H1 (cell line): ENCODE results near the gene RRP1. TPM values are rescaled to one million over a fixed set of nuclear protein-coding genes. Genes with fewer than 3 reads are reported as not detected.
A peak's percentile ranks its signal among the peaks of the same experiment; 100 is the strongest.

ENCODE experiments used
- CTCF ChIA-PET: fragments of 300-600 bp; sonication (Branson Sonifier 250); formaldehyde crosslinking; loops from one replicate; lab custom pipeline; 2021; ENCODE audit not compliant: partially characterized antibody; lab: Charles Lee
- POLR2A ChIA-PET: fragments of 300-600 bp; sonication (Branson Sonifier 250); formaldehyde crosslinking; loops from one replicate; lab custom pipeline; 2021; ENCODE audit warnings: inconsistent platforms; ENCODE audit not compliant: partially characterized antibody; lab: Charles Lee
- DNase-seq, 2 experiments: peaks; one replicate each; pipeline versions ENCODE4 v3.0.0 to v3.0.0-alpha.2; 2010 to 2022; ENCODE audit warnings: low spot score in 2 of 2, low read depth in 1 of 2, mixed read lengths in 1 of 2
- FAIRE-seq: peaks from 2 replicates; lab custom pipeline; 2011; peaks lifted over from hg19 to GRCh38; lab: Jason Lieb, UNC
- H2AFZ ChIP-seq: 2 replicates; pipeline ENCODE4 v1.8.1; 2012; ENCODE audit warnings: low read length, inconsistent platforms
- H2AK5ac ChIP-seq: 2 replicates; pipeline ENCODE4 v1.6.1; 2013; ENCODE audit warnings: low read depth, low read length
- H2BK120ac ChIP-seq: replicated peaks from 2 replicates; pipeline ENCODE3; 2013; ENCODE audit warnings: low read depth, low read length, inconsistent platforms
- H2BK12ac ChIP-seq: 2 replicates; pipeline ENCODE4 v1.6.1; 2013; ENCODE audit warnings: low read depth, low read length
- H2BK15ac ChIP-seq: 2 replicates; pipeline ENCODE4 v1.6.1; 2013; ENCODE audit warnings: low read length
- H2BK20ac ChIP-seq: 2 replicates; pipeline ENCODE4 v1.6.1; 2013; ENCODE audit warnings: low read length
- H2BK5ac ChIP-seq: 2 replicates; pipeline ENCODE4 v1.6.1; 2013; ENCODE audit warnings: low read depth, low read length
- H3K14ac ChIP-seq: 2 replicates; pipeline ENCODE4 v1.6.1; 2013; ENCODE audit warnings: inconsistent platforms; ENCODE audit not compliant: insufficient read length
- H3K18ac ChIP-seq: 2 replicates; pipeline ENCODE4 v1.6.1; 2013; ENCODE audit warnings: low read length; ENCODE audit errors: extremely low read depth
- H3K23ac ChIP-seq: 2 replicates; pipeline ENCODE4 v1.6.1; 2013; ENCODE audit warnings: inconsistent platforms; ENCODE audit not compliant: insufficient read length
- H3K23me2 ChIP-seq: 2 replicates; pipeline ENCODE4 v1.6.1; 2013; ENCODE audit warnings: low read depth, low read length
- H3K27ac ChIP-seq: 2 replicates; pipeline ENCODE4 v1.6.1; 2011; ENCODE audit warnings: low read depth, low read length, inconsistent platforms
- H3K27me3 ChIP-seq, 4 experiments: replicated peaks in 1 of 4; 1 replicate in 1 of 4; 2 replicates in 3 of 4; pipeline versions ENCODE4 v1.6.1 to v1.8.1; 2011 to 2013; ENCODE audit warnings: low read length in 3 of 4, mild to moderate bottlenecking in 3 of 4, inconsistent platforms in 2 of 4, mixed read lengths in 2 of 4, moderate library complexity in 1 of 4; ENCODE audit not compliant: control insufficient read depth in 3 of 4, insufficient read depth in 3 of 4; ENCODE audit errors: extremely low read depth in 1 of 4
- H3K36me3 ChIP-seq, 4 experiments: 2 replicates each; pipeline versions ENCODE4 v1.6.1 to v1.8.1; 2011 to 2013; ENCODE audit warnings: mild to moderate bottlenecking in 4 of 4, low read length in 3 of 4, moderate library complexity in 2 of 4, control low read depth in 1 of 4, inconsistent platforms in 1 of 4; ENCODE audit not compliant: insufficient read depth in 4 of 4, control insufficient read depth in 2 of 4
- H3K4ac ChIP-seq: replicated peaks from 2 replicates; pipeline ENCODE3; 2013; ENCODE audit warnings: low read length, low read depth, mixed read lengths, inconsistent platforms; ENCODE audit not compliant: insufficient read length
- H3K4me1 ChIP-seq, 4 experiments: replicated peaks in 1 of 4; 1 replicate in 1 of 4; 2 replicates in 3 of 4; pipeline versions ENCODE4 v1.6.1 to v1.8.1; 2011 to 2013; ENCODE audit warnings: low read length in 3 of 4, inconsistent platforms in 2 of 4, mixed read lengths in 1 of 4; ENCODE audit not compliant: insufficient read depth in 4 of 4, control insufficient read depth in 3 of 4
- H3K4me2 ChIP-seq, 2 experiments: 2 replicates each; pipeline versions ENCODE4 v1.6.1 to v1.8.1; 2011 to 2013; ENCODE audit warnings: low read depth in 2 of 2, low read length in 2 of 2, control low read depth in 1 of 2, inconsistent platforms in 1 of 2, mild to moderate bottlenecking in 1 of 2; ENCODE audit not compliant: insufficient read depth in 1 of 2
- H3K4me3 ChIP-seq, 4 experiments: fragments of 200-600, 300-600 bp in 1 of 4; sonication (generic), shearing (Covaris generic), sonication (Bioruptor Twin) in 1 of 4; 2 replicates each; pipeline versions ENCODE4 v1.5.1 to v1.8.1; 2011 to 2016; ENCODE audit warnings: low read length in 4 of 4, low read depth in 3 of 4, control low read depth in 2 of 4, inconsistent platforms in 2 of 4, mild to moderate bottlenecking in 2 of 4, mixed read lengths in 1 of 4, moderate library complexity in 1 of 4; ENCODE audit not compliant: insufficient read depth in 2 of 4; ENCODE audit errors: extremely low read depth in 1 of 4
- H3K56ac ChIP-seq: replicated peaks from 2 replicates; pipeline ENCODE3; 2013; ENCODE audit warnings: low read depth, mild to moderate bottlenecking, mixed read lengths, low read length, inconsistent platforms; ENCODE audit not compliant: insufficient read length
- H3K79me1 ChIP-seq: 2 replicates; pipeline ENCODE4 v1.6.1; 2013; ENCODE audit warnings: low read depth, low read length, control low read depth
- H3K79me2 ChIP-seq, 2 experiments: 2 replicates each; pipeline versions ENCODE4 v1.6.1 to v1.8.1; 2012 to 2013; ENCODE audit warnings: low read length in 2 of 2, mild to moderate bottlenecking in 2 of 2, inconsistent platforms in 1 of 2; ENCODE audit not compliant: insufficient read depth in 2 of 2, control insufficient read depth in 1 of 2
- H3K9ac ChIP-seq, 4 experiments: replicated peaks in 1 of 4; 1 replicate in 1 of 4; 2 replicates in 3 of 4; pipeline versions ENCODE4 v1.6.1 to v1.8.1; 2011 to 2013; ENCODE audit warnings: low read depth in 3 of 4, low read length in 3 of 4, control low read depth in 2 of 4, mild to moderate bottlenecking in 2 of 4, moderate library complexity in 2 of 4, inconsistent platforms in 1 of 4; ENCODE audit errors: extremely low read depth in 1 of 4
- H3K9me3 ChIP-seq, 2 experiments: 2 replicates each; pipeline versions ENCODE4 v1.6.1 to v1.8.1; 2012 to 2013; ENCODE audit warnings: mild to moderate bottlenecking in 2 of 2, moderate library complexity in 2 of 2, control low read depth in 1 of 2, inconsistent platforms in 1 of 2, low read depth in 1 of 2, low read length in 1 of 2, mixed read lengths in 1 of 2; ENCODE audit not compliant: insufficient read depth in 2 of 2
- H4K20me1 ChIP-seq, 2 experiments: replicated peaks in 1 of 2; 2 replicates each; pipeline versions ENCODE3 to v1.8.1; 2011 to 2013; ENCODE audit warnings: inconsistent platforms in 2 of 2, low read length in 2 of 2, mild to moderate bottlenecking in 1 of 2; ENCODE audit not compliant: insufficient read depth in 2 of 2, control insufficient read depth in 1 of 2
- H4K5ac ChIP-seq: 2 replicates; pipeline ENCODE4 v1.6.1; 2013; ENCODE audit warnings: low read length, low read depth, mixed read lengths, inconsistent platforms; ENCODE audit not compliant: insufficient read length
- H4K8ac ChIP-seq: 2 replicates; pipeline ENCODE4 v1.8.0; 2013; ENCODE audit warnings: mild to moderate bottlenecking, moderate library complexity, low read length, inconsistent platforms; ENCODE audit not compliant: insufficient read depth; ENCODE audit errors: extremely low read depth
- H4K91ac ChIP-seq: replicated peaks from 2 replicates; pipeline ENCODE3; 2013; ENCODE audit warnings: low read length, mixed read lengths, inconsistent platforms; ENCODE audit not compliant: insufficient read length
- CHD1 ChIP-seq: IDR thresholded peaks from 2 replicates; pipeline ENCODE4 v1.6.1; 2012; ENCODE audit warnings: low read depth, low read length, improper control_type of control experiment
- EGR1 ChIP-seq: IDR thresholded peaks from 2 replicates; pipeline ENCODE4 v1.6.1; 2011; ENCODE audit warnings: low read depth, low read length, borderline replicate concordance
- EP300 ChIP-seq, 2 experiments: IDR thresholded peaks; 1 replicate in 1 of 2; 2 replicates in 1 of 2; pipeline ENCODE4 v1.6.1; 2011 to 2012; ENCODE audit warnings: low read depth in 2 of 2, low read length in 2 of 2, mild to moderate bottlenecking in 2 of 2, borderline replicate concordance in 1 of 2, inconsistent platforms in 1 of 2, moderate library complexity in 1 of 2
- GTF2F1 ChIP-seq: IDR thresholded peaks from 2 replicates; pipeline ENCODE4 v1.6.1; 2012; ENCODE audit warnings: low read depth, low read length, improper control_type of control experiment, borderline replicate concordance
- SAP30 ChIP-seq: fragments of 300-600 bp; sonication (generic); IDR thresholded peaks from 2 replicates; pipeline ENCODE4 v1.7.1; 2012; ENCODE audit warnings: low read length, moderate library complexity, mild to moderate bottlenecking, inconsistent platforms; ENCODE audit not compliant: insufficient read depth, insufficient replicate concordance
- SP1 ChIP-seq: IDR thresholded peaks from 2 replicates; pipeline ENCODE4 v1.6.1; 2011; ENCODE audit warnings: low read depth, low read length
- SP2 ChIP-seq: IDR thresholded peaks from 2 replicates; pipeline ENCODE4 v1.6.1; 2012; ENCODE audit warnings: mild to moderate bottlenecking, low read length, inconsistent platforms
- SP4 ChIP-seq: IDR thresholded peaks from 2 replicates; pipeline ENCODE4 v1.6.1; 2012; ENCODE audit warnings: low read length, inconsistent platforms
- SRF ChIP-seq: IDR thresholded peaks from 2 replicates; pipeline ENCODE4 v1.6.1; 2011; ENCODE audit warnings: mild to moderate bottlenecking, low read depth, low read length, moderate library complexity
- TAF1 ChIP-seq: IDR thresholded peaks from 2 replicates; pipeline ENCODE4 v1.6.1; 2011; ENCODE audit warnings: mild to moderate bottlenecking, low read depth, low read length
- YY1 ChIP-seq: IDR thresholded peaks from 2 replicates; pipeline ENCODE4 v1.6.1; 2011; ENCODE audit warnings: low read depth, mild to moderate bottlenecking, low read length
- WGBS, 2 experiments: shearing (Covaris generic) in 1 of 2; methylation state at CpG; one replicate each; pipeline versions ENCODE4 v1.1.6 to v1.1.7; 2013 to 2015; ENCODE audit warnings: low lambda C conversion rate in 2 of 2, mixed read lengths in 2 of 2, inconsistent platforms in 1 of 2, low coverage in 1 of 2, missing lambda C conversion rate in 1 of 2; ENCODE audit not compliant: insufficient replicate concordance in 2 of 2, insufficient coverage in 1 of 2, insufficient read length in 1 of 2; ENCODE audit errors: extremely low coverage in 1 of 2, missing lambda C conversion rate in 1 of 2; 5-methylcytosine and 5-hydroxymethylcytosine counted together
- polyA plus RNA-seq, 7 experiments: library from polyadenylated mRNA; depleted of rRNA in 3 of 7; stranded (reverse) in 5 of 7; unstranded in 2 of 7; fragments of >200 nt in 5 of 7; fragments of 200-250 nt in 2 of 7; gene quantifications; 1 replicate in 5 of 7; 2 replicates in 1 of 7; 4 replicates in 1 of 7; pipeline versions ENCODE4 v1.2.1 to v1.2.3, GENCODE V29; 2011 to 2013; ENCODE audit warnings: missing spikeins in 2 of 7, mixed read lengths in 2 of 7
- total RNA-seq: library from RNA; stranded (reverse); fragmentation: NEBNext Ultra II Directional; extraction: Animal tissue kit (Norgen Biotek cat#: 25700); gene quantifications from 2 replicates; pipeline ENCODE4 v1.2.1, GENCODE V29; 2021
- TF ChIP-seq, protein P1 (sequence below): IDR thresholded peaks from 2 replicates; pipeline ENCODE4 v1.6.1; 2011; ENCODE audit warnings: low read length, improper control_type of control experiment

Gene RRP1
- total and polyA plus RNA-seq, 2 of the 8 experiments (the other 6 are each of a cell fraction or from before 2014, with no cell fraction given): 11.6 to 55.2 TPM

DNA sequence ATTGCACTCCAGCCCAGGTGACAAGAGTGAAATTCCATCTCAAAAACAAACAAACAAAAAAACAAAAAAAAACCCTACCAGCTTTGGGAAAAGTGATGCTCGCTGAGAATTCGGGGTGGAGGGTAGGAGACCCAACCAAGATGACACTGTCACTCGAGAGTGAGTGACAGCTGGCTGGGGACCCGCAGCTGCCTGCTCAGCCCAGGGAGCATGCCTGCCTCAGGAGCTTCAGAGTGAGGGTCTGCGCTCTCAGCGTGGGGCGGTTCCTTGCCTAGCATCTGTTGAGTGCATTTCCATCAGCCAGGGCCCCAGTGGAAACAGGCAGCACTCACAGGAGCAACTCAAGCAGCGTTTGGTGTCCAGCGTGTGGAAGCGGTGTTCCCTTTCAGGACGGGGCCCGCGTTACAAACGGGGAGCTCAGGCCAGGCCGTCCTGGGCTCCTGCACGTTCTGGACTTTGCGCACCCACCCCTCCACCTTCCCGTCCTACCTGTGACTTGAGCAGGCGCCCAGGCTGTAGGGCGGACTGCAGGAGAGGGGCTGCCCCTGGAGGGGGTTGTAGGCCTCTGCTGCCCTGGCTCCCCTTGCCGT lies 19.2 kb upstream of the RRP1 start:
- POLR2A ChIA-PET: interaction anchor here (1.1 to 5.2 kb wide), 6 partner anchors 8 to 42 kb away, joined by 3 to 28 read pairs (median 6); no protein-coding TSS in a partner anchor
- 94% methylated on average over 21 of the region's 21 CpGs; no CpG with 5 or more reads in 1 of the 2 experiments for WGBS, 2 experiments
- no peak overlapping the region for H3K4me2 ChIP-seq
- TF ChIP-seq EGR1 (no peak), SP1 (no peak), TAF1 (no peak), SRF (no peak), SP2 (no peak), SP4 (no peak), GTF2F1 (no peak), YY1 (no peak), SAP30 (no peak), CHD1 (no peak), EP300 (IDR thresholded peaks at IDR 0.05; ENCODE audit: borderline replicate concordance in 1 of 2, low read depth in 2 of 2, low read length in 2 of 2) (no peak)
- TF ChIP-seq, protein P1, sequence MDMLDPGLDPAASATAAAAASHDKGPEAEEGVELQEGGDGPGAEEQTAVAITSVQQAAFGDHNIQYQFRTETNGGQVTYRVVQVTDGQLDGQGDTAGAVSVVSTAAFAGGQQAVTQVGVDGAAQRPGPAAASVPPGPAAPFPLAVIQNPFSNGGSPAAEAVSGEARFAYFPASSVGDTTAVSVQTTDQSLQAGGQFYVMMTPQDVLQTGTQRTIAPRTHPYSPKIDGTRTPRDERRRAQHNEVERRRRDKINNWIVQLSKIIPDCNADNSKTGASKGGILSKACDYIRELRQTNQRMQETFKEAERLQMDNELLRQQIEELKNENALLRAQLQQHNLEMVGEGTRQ: no peak

More for the DNA sequence above, 19.2 kb upstream of the RRP1 start:
- Histone ChIP-seq H3K23ac (no peak overlapping the region), H3K9me3 (no peaks in the 10 kb centered on the region), H4K91ac (no peak overlapping the region), H2BK5ac (peak overlapping the region; percentile 68; the same call in 1 of the 2 replicates), H2AFZ (no peak overlapping the region), H3K56ac (no peak overlapping the region), H2AK5ac (no peak overlapping the region), H3K4ac (no peak overlapping the region), H3K79me2 (peaks cover 0 to 12% of the 10 kb centered on the region in 2 experiments; a peak in 1 of 4 replicates), H3K27ac (no peak overlapping the region), H3K23me2 (no peaks in the 10 kb centered on the region; the same call in 1 of the 2 replicates), H3K27me3 (no peaks in the 10 kb centered on the region), H3K4me3 (no peak overlapping the region), H3K9ac (no peak overlapping the region), H3K79me1 (no peaks in the 10 kb centered on the region; the same call in 1 of the 2 replicates), H2BK12ac (no peak overlapping the region; the same call in 1 of the 2 replicates), H3K4me1 (peaks cover 0 to 23% (median 15%) of the 10 kb centered on the region in 4 experiments; a peak in 6 of 7 replicates), H3K36me3 (peaks cover 8 to 17% (median 10%) of the 10 kb centered on the region in 4 experiments; a peak in 6 of 8 replicates), H2BK20ac (no peak overlapping the region), H4K8ac (no peak overlapping the region), H2BK120ac (no peak overlapping the region), H4K5ac (no peak overlapping the region), H3K18ac (no peak overlapping the region), H4K20me1 (peaks cover 0 to 5% of the 10 kb centered on the region in 2 experiments), H3K14ac (no peak overlapping the region), H2BK15ac (peak overlapping the region; percentile 83)
- no peak for DNase-seq
- FAIRE-seq: no peak
- CTCF ChIA-PET: interaction anchor here (1.6 to 2.8 kb wide), 2 partner anchors 8 to 9 kb away, joined by 4 to 7 read pairs; no protein-coding TSS in a partner anchor
